ENCODE results near the gene BPIFB1.

- TF ChIP-seq AEBP2 (tag by site-specific recombination; IDR thresholded peaks at IDR 0.05; ENCODE audit: borderline replicate concordance) (no peak), ZSCAN5A (tag by site-specific recombination; IDR thresholded peaks at IDR 0.05) (no peak), KLF9 (tag by site-specific recombination; IDR thresholded peaks at IDR 0.05; ENCODE audit: low read depth) (no peak), YY1 (tag by site-specific recombination; IDR thresholded peaks at IDR 0.05) (no peak), CTCF (tag by site-specific recombination; IDR thresholded peaks at IDR 0.05) (no peak)
Measured at GRCh38 chr20:33306228-33306627, 23.2 kb downstream of the BPIFB1 start.
